Stimulated activated CD4-positive, alpha-beta T cell treated with anti-CD3 and anti-CD28 coated beads, Interleukin-1b, Interleukin-23, amount 100 ng/mL, for 48 hours (primary cell): ENCODE data around the gene FMC1.
A peak's percentile ranks its signal among the peaks of the same experiment; 100 is the strongest.
"Not testable (repeated sequence)": the region's sequence is repeated elsewhere in the genome, so short reads cannot be mapped to it uniquely, and the experiment has no call there.

Source experiments
- DNase-seq: peaks from one replicate; pipeline ENCODE4 v3.0.0-alpha.2; 2020

FMC1 gene, protein sequence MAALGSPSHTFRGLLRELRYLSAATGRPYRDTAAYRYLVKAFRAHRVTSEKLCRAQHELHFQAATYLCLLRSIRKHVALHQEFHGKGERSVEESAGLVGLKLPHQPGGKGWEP

GRCh38 chr7:139341058-139341775, at the start of gene FMC1:
Gene FMC1, plus strand, starts transcription at chr7:139341337. Its CDS starts 48 bp downstream, at chr7:139341385.
- peak; percentile 88 for DNase-seq

GRCh38 chr7:139292821-139293220, 48.3 kb upstream of the FMC1 start:
- no peak for DNase-seq

DNA sequence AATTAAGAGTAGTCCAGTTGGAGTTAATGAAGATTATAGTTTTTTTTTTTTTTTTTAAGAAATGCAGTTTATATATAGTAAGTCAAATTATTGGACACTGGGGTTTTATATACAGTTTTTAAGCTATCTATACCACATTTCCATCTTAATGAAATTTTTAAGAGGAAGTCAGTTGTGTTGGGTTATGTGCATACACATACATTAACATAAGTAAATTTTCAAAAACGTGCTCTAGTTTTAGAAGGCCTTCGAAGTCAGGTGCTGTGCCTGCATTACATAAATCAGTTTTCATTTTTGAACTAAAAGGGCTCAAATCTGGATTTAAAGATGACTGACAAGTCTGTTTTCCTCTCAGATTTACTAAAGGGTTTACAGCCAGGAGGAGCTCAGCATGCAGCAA, 47.6 kb upstream of the FMC1 start:
- no peak for DNase-seq

GRCh38 chr7:139294241-139294640, 46.9 kb upstream of the FMC1 start:
- no peak for DNase-seq

GRCh38 chr7:139294951-139295575, 46.1 kb upstream of the FMC1 start:
- no peak for DNase-seq

DNA sequence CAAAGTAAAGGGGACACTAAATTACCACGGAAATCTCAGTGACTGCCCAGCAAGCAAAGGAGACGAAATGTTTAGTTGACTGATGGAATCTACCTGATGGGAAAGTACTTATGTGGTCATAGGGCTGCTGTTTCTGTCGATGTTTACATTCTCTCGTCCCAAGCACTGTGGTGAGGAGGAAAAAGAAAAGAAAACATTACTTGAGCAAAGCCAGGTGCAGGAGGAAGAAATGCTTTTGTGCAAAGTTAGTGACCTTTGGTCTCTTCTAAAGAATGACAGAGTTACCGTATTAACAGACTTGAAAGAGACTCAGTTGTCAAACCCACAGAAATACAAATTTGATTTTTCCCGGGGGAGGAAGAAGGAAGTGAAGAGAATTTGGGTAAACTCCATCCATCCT, 43.3 kb upstream of the FMC1 start:
- no peak for DNase-seq

DNA sequence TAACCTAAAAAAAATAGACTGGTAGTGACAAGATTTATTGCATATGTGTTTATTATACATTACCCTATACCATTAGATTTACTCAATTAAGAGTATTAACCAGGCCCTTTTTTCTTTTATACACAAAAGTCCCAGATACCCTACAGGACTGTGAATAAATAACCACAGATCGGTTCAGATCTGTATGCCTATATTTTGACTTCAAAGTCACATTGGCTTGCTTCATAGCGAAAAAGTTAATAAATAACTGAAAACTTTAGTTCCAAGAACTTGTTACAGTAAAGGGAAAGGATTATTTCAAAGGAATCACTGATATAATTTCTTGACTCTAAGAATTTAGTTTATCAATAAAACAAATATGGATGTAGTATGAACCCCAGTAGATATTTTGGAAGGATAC, 41.8 kb upstream of the FMC1 start:
- DNase-seq, result no peak

DNA sequence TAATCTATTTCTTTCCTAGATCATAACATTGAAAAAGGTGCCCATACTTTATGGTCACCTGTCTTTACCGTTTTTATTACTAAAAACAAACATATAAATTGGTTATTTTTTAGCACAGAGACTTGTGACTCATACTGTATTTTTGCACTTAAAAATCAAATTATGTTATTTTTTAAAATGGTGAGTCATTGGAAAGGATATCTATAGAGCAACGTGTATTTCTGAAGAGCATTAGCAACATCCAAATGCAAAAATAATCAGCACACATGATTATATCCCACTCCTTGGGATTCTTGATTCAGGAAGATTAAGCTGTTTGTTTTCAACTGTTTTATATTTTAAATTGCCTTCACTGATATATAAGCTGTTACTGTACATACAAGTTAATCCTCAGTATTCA, 40.7 kb upstream of the FMC1 start:
- no peak for DNase-seq

DNA sequence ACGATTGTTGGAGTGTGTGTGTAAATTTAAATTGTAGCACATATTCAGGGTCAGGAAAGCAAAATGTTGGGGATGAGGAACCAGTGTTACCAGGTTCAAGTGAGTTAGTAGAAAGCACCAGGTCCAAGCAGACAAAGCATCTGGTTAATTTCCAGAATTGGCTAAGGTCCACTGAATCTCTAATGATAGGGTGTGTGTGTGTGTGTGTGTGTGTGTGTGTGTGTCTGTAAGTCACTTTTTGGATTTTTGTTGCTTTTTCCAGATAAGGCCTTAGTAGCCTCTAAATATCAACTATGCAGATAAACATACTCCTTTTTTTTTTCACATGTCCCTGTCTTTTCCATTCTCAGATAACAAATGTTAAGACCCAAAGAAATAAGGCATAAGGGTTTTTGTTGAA, 36.6 kb upstream of the FMC1 start:
- DNase-seq, result no peak

DNA sequence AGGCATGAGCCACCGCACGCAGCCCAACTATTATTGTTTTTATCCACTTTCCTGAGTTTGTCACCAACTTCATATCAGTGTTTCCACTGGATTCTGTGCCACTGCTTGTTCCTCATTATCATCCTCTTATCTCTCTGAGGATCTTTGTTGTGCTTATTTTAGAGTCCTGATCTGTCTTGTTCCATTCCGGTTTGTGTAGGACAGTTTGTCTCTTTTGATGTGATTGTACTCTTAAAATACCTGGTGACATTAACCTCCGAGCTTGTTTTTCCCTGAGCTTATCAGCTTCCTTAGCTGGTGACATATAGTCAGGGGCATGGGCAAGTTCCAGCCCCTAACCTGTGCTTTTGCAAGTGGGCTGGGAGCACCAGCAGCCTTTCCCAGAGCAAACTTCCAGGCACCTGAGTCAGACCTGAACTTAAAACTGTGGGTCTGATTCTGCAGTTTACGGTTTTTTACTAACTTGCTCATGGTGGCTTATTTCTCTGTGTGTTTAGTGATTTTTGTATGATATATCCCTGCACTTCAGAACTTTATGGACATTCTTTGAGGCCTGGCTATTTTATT, 23.1 kb upstream of the FMC1 start:
- no peak for DNase-seq

GRCh38 chr7:139321071-139321745, 19.9 kb upstream of the FMC1 start:
- DNase-seq, result no peak

DNA sequence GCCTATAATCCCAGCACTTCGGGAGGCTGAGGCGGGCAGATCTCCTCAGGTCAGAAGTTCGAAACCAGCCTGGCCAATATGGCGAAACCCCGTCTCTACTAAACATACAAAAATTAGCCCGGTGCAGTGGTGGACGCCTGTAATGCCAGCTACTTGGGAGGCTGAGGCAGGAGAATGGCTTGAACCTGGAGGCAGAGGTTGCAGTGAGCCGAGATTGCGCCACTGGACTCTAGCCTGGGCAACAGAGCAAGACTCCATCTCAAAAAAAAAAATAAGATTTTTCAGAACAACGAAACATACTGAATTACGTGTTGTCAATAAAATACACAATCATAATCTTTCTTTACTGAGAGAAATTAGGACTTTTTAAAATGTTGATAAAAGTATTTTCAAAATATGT, 16.4 kb upstream of the FMC1 start:
- DNase-seq, result not testable (repeated sequence)

GRCh38 chr7:139328375-139328774, 12.8 kb upstream of the FMC1 start:
- DNase-seq, result no peak

GRCh38 chr7:139329119-139329518, 12.0 kb upstream of the FMC1 start:
- DNase-seq, result no peak

GRCh38 chr7:139330333-139331030, 10.7 kb upstream of the FMC1 start:
- DNase-seq, result no peak

- DNase-seq, result no peak
Measured at GRCh38 chr7:139332697-139333359, 8.3 kb upstream of the FMC1 start.

GRCh38 chr7:139333443-139333842, 7.7 kb upstream of the FMC1 start:
- not testable (repeated sequence) for DNase-seq

- no peak for DNase-seq
Measured at GRCh38 chr7:139334399-139335150, 6.6 kb upstream of the FMC1 start.

- no peak for DNase-seq
Measured at GRCh38 chr7:139339025-139339424, 2.1 kb upstream of the FMC1 start.

DNA sequence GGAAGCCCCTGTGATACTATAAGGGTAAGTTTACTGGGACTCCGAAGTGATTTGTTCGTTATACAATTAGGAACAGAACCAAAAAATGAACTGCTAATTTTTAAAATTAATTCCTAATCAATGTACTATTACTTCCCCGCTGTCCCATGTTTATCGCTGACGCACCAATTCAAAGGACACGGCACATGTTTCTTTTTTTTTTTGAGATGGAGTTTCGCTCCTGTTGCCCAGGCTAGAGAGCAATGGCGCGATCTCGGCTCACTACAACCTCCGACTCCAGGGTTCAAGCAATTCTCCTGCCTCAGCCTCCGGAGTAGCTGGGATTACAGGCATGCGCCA, 1.5 kb upstream of the FMC1 start:
- DNase-seq, result no peak

GRCh38 chr7:139340037-139340807, 915 bp upstream of the FMC1 start:
- DNase-seq, result peak; percentile 99
